HepG2 (cell line): ENCODE data around the gene MAD2L2.

Source experiments
- MEIS1 ChIP-seq: sonication (generic); formaldehyde crosslinking; IDR thresholded peaks from 2 replicates; pipeline ENCODE4 v1.9.0; 2021; ENCODE audit warnings: mild to moderate bottlenecking, missing genetic modification reagents, moderate library complexity, borderline replicate concordance
- POLR2A ChIP-seq, 2 experiments: IDR thresholded peaks; 2 replicates each; pipeline ENCODE4 v1.6.1; 2011; ENCODE audit warnings: low read depth in 2 of 2, low read length in 2 of 2, mild to moderate bottlenecking in 1 of 2, moderate library complexity in 1 of 2; ENCODE audit not compliant: insufficient read depth in 1 of 2
- POLR2AphosphoS5 ChIP-seq: IDR thresholded peaks from 2 replicates; pipeline ENCODE4 v1.6.1; 2012; ENCODE audit warnings: low read depth, low read length
- SMARCE1 ChIP-seq: fragments of 450-650 bp; IDR thresholded peaks from 2 replicates; pipeline ENCODE4 v1.6.1; 2017; ENCODE audit warnings: borderline replicate concordance

DNA sequence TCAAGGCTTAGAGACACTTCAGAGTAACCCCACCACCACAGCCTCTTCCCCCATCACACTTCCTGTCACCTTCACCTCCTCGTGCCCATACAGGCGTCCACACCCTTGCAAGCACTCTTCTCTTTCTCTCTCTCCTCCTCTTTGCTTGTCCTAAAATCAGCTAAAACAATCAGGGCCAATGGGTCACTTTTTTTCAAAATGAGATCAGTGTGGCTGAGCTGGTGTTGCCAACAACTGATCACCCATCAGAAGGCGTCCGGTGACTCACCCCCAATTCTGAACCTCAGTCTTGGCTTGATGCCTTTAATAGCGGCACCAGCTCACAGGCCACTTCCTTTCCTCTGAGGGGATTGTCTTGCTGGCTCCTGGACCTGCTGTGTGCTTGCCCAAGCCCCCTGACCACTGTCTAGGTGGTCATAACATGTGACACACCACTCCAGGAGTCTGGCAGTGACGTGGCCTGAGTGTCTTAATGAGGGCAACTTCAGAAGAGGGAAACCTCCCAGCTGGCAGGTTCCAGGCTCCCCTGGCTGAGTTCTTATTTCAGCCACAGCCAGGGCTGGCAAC lies 12.2 kb upstream of the MAD2L2 start:
- TF ChIP-seq POLR2A (IDR thresholded peaks at IDR 0.05; ENCODE audit: insufficient read depth in 1 of 2, low read depth in 2 of 2, low read length in 2 of 2) (no peak), SMARCE1 (no peak), POLR2AphosphoS5 (no peak), MEIS1 (CRISPR knock-in tag) (no peak)
